ENCODE data around the gene HELB.
A peak's percentile ranks its signal among the peaks of the same experiment; 100 is the strongest.
"Not testable (repeated sequence)": the region's sequence is repeated elsewhere in the genome, so short reads cannot be mapped to it uniquely, and the experiment has no call there.

Gene HELB

GRCh38 chr12:66303316-66303804 lies 1.1 kb downstream of the HELB start:
- DNase-seq (ENCODE audit: low read depth) = not testable (repeated sequence)

DNA sequence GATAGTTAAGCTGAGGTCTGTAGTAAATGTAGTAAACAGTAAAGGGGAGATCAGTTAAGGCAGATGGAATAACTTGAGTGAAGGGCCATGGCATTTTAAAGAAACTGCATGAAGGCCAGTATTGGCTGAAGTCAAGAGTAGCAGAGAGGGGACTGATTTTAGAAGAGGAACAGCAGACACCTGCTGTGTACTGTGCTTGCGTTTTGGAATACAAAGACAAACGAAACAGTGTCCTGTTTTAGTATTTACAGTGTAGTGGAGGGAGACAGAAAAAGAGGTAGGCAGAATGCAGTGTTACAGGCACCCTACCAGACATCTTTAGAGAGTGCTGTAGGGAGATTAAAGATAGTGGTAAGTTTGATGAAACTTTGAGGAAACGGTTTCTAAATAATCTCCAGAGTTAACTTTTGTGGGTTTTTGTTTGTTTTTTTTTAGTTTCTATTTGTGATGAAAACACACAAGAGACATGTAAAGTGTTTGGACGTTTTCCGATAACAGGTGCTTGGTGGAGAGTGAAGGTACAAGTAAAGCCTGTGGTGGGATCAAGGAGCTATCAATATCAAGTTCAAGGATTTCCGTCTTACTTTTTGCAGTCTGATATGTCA lies 2.1 kb downstream of the HELB start:
- DNase-seq (ENCODE audit: low read depth) = no peak

DNA sequence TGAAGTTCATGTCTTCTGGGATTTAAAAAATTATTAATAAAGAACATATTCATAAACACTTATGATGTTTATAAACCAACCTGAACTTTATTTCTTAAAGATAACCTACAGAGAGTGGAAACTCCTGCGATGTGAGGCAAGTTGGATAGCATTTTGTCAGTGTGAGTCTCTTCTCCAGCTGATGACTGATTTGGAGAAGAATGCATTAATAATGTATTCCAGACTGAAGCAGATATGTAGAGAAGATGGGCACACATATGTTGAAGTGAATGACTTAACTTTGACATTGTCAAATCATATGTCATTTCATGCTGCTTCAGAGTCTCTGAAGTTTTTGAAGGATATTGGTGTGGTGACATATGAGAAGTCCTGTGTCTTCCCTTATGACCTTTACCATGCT lies 7.3 kb downstream of the HELB start:
- DNase-seq (ENCODE audit: low read depth) = no peak

GRCh38 chr12:66312189-66312588 lies 9.9 kb downstream of the HELB start:
- no peak for DNase-seq (ENCODE audit: low read depth)

DNA sequence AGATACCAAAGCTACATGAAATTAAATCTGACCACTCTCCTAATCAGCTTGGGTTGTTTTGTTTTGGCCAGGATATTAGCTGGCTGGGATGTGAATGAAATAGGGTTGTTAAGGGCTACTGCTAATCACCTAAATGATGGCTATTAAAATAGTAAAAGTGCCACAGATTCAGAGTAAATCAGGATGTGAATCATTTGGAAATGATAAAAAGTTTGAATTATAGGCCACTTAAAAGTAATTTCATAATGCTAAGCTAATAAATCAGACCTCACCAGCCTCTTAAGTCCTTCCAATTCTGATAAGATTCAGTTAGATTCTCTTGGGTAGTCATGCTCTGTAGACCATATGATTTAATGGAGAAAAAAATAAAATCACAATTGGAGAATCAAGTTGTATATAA lies 12.0 kb downstream of the HELB start:
- DNase-seq (ENCODE audit: low read depth) = no peak

GRCh38 chr12:66319266-66319954 lies 17.1 kb downstream of the HELB start:
- no peak for DNase-seq (ENCODE audit: low read depth)

- DNase-seq (ENCODE audit: low read depth) = no peak
Measured at GRCh38 chr12:66320996-66321395, 18.7 kb downstream of the HELB start.

- peak; percentile 36 for DNase-seq (ENCODE audit: low read depth)
Measured at GRCh38 chr12:66321435-66321834, 19.1 kb downstream of the HELB start.

- DNase-seq (ENCODE audit: low read depth) = no peak
Measured at GRCh38 chr12:66323017-66323416, 20.7 kb downstream of the HELB start.

DNA sequence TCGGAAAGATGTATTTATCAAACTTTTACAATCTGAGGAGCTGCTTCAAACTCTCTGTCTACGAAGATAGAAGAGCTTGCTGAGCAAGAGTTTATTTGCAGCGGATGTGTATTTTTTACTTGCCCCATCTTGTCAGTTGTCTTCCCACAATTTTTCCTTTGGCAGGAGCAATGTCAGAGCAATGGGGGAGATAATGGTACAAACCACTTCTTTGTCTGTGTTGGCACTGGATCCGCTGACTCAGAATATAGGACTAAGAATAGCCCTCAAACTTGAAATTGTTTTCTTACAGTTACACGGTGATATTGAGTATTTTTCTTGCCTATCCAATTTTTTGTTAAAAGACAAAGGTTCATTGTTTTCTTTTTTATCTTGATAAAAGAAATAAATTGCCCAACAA lies 27.6 kb downstream of the HELB start:
- DNase-seq (ENCODE audit: low read depth) = no peak

DNA sequence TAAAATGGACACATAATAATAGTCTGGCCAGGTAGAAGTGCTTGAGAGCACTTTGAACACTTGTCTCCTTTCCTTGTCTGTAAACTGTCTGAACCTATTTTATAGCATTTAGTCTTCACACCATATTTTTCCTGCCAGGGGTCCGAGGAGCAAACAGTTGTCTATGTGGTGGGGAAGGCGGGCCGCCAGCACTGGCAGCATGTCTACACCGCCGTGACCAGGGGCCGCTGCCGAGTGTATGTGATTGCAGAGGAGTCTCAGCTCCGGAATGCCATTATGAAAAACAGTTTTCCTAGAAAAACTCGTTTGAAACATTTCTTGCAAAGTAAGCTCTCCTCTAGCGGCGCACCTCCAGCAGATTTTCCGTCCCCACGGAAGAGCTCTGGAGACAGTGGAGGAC lies 28.7 kb downstream of the HELB start:
- DNase-seq (ENCODE audit: low read depth) = no peak

- DNase-seq (ENCODE audit: low read depth) = no peak
Measured at GRCh38 chr12:66331814-66332213, 29.5 kb downstream of the HELB start.

GRCh38 chr12:66335746-66336145 lies 33.5 kb downstream of the HELB start:
- no peak for DNase-seq (ENCODE audit: low read depth)

DNA sequence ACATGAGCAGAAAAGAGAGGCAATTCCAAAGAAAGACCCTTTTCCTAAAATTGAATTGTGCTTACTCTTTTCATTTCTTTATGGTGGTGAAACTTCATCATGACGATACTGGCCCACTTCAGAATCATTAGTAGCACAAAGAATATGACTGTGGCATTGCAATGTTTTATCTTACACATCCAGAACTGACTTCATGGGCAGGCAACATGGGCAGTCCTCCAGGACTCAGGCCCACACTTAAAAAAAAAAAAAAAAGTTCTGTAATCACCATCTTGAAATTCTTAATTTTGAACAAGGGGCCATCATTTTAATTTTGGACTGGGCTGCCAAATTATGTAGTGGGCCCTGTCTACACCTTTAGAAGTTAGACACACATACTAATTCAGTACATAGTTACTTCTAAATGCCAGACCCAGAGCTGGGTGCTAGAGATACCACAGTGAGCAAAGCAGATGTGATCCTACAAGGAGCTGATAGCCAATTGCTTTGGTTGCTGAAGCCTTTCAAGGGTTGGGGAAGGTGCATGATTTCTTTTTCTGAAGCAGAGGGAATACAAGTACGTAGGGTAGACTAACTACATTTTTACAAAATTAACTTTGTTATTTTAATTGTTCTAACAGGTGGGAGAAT lies 35.2 kb downstream of the HELB start:
- DNase-seq (ENCODE audit: low read depth) = no peak

- no peak for DNase-seq (ENCODE audit: low read depth)
Measured at GRCh38 chr12:66340131-66340530, 37.8 kb downstream of the HELB start.

GRCh38 chr12:66341126-66341525 lies 38.8 kb downstream of the HELB start:
- DNase-seq (ENCODE audit: low read depth) = no peak

DNA sequence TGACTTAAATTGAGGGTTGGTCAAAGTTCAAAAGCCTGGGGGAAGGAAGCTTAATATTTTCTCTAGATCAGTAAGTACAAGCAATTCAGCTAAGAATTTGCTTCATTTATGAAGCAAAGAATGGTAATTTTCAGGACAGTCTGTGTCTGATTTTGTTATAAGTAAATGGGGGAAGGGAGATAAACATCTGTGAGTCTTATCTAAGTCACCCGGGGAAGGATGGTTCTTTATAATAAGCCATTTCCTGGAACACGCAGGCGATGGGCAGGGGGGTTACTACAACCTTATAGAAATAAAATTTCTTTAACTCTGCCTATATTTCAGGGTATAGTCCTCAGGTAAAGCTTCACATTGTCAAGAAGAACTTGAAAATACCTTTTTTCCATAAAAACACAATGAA lies 42.9 kb downstream of the HELB start:
- no peak for DNase-seq (ENCODE audit: low read depth)

- no peak for DNase-seq (ENCODE audit: low read depth)
Measured at GRCh38 chr12:66345956-66346355, 43.7 kb downstream of the HELB start.

GRCh38 chr12:66351301-66351700 lies 49.0 kb downstream of the HELB start:
- DNase-seq (ENCODE audit: low read depth) = no peak

GRCh38 chr12:66352197-66352596 lies 49.9 kb downstream of the HELB start:
- DNase-seq (ENCODE audit: low read depth) = peak; percentile 35

GRCh38 chr12:66352899-66353298 lies 50.6 kb downstream of the HELB start:
- no peak for DNase-seq (ENCODE audit: low read depth)

DNA sequence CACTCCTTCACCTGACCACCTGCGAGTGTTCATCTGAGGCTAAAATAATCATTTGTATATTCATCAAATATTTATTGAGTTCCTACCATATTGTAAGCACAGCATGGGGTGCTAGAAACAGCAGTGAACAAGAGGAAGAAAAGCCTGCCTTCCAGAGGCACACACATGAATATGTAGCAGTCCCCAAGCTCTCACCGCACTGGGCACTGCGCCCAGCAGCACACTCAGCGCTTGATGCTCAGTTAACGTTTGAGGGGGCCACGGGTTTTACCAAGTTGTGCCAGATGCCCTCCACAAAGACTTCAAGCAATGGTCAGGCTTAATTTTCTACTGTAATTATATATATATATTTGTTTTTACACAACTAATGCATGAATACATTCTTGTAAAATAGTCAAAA lies 52.0 kb downstream of the HELB start:
- no peak for DNase-seq (ENCODE audit: low read depth)

GRCh38 chr12:66359300-66359699 lies 57.0 kb downstream of the HELB start:
- no peak for DNase-seq (ENCODE audit: low read depth)

DNA sequence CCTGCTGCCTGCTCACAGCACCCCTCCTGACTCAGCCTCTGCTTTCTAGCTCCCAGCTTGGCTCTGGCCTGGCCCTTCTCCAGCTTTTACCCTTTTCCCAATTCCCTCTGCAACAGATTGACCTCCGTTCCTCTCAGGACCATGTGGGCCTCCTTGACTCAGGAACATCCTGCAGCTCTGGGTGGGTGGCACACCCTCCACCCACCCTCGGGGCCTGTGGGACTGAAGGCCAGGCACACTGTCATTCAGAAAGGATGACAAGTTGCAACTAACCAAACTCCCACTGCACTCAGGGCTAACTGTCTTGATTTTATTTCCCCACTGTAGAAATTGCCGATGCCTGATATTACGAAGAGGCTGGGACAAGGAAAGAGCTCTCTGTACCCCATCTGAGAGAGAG lies 59.4 kb downstream of the HELB start:
- no peak for DNase-seq (ENCODE audit: low read depth)
